Astrocyte (in vitro differentiated cells and primary cell): Measurements from ENCODE around the gene NXNL1. TPM values are rescaled to one million over a fixed set of nuclear protein-coding genes. Genes with fewer than 3 reads are reported as not detected.
"Not testable (repeated sequence)": the region's sequence is repeated elsewhere in the genome, so short reads cannot be mapped to it uniquely, and the experiment has no call there.

Source experiments
- DNase-seq: peaks from one replicate; pipeline ENCODE4 v3.0.0-alpha.2; 2010; ENCODE audit warnings: low read depth
- FAIRE-seq: peaks from 2 replicates; lab custom pipeline; 2011; peaks lifted over from hg19 to GRCh38; lab: Jason Lieb, UNC
- H2AFZ ChIP-seq: 2 replicates; pipeline ENCODE4 v1.6.0; 2012; ENCODE audit warnings: low read depth, low read length, inconsistent platforms
- H3K27ac ChIP-seq: 2 replicates; pipeline ENCODE4 v1.5.1; 2011; ENCODE audit warnings: low read depth, low read length, inconsistent platforms
- H3K27me3 ChIP-seq: 2 replicates; pipeline ENCODE4 v1.6.0; 2011; ENCODE audit warnings: low read length, inconsistent platforms; ENCODE audit not compliant: insufficient read depth
- H3K36me3 ChIP-seq: 2 replicates; pipeline ENCODE4 v1.5.1; 2011; ENCODE audit warnings: low read length, inconsistent platforms; ENCODE audit not compliant: insufficient read depth
- H3K4me1 ChIP-seq: 2 replicates; pipeline ENCODE4 v1.5.1; 2011; ENCODE audit warnings: low read length, inconsistent platforms; ENCODE audit not compliant: insufficient read depth
- H3K4me2 ChIP-seq: 2 replicates; pipeline ENCODE4 v1.6.0; 2012; ENCODE audit warnings: low read length, inconsistent platforms
- H3K4me3 ChIP-seq: 2 replicates; pipeline ENCODE4 v1.5.1; 2011; ENCODE audit warnings: low read depth, mild to moderate bottlenecking, low read length, inconsistent platforms; ENCODE audit not compliant: insufficient read depth
- H3K79me2 ChIP-seq: 2 replicates; pipeline ENCODE4 v1.6.0; 2012; ENCODE audit warnings: mild to moderate bottlenecking, low read length, inconsistent platforms; ENCODE audit not compliant: insufficient read depth
- H3K9ac ChIP-seq: 2 replicates; pipeline ENCODE4 v1.6.0; 2012; ENCODE audit warnings: mild to moderate bottlenecking, low read length, inconsistent platforms
- H3K9me3 ChIP-seq: 2 replicates; pipeline ENCODE4 v1.5.1; 2012; ENCODE audit warnings: low read depth, mild to moderate bottlenecking, low read length, inconsistent platforms; ENCODE audit not compliant: insufficient read depth
- H4K20me1 ChIP-seq: 2 replicates; pipeline ENCODE4 v1.6.0; 2012; ENCODE audit warnings: low read length, inconsistent platforms; ENCODE audit not compliant: insufficient read depth
- H3K27ac Mint-ChIP-seq: one replicate; pipeline ENCODE4 v1.8.0; 2021; ENCODE audit warnings: mild to moderate bottlenecking, mixed read lengths; ENCODE audit not compliant: unreplicated experiment
- H3K27me3 Mint-ChIP-seq: one replicate; pipeline ENCODE4 v1.8.0; 2021; ENCODE audit warnings: low read depth, mixed read lengths; ENCODE audit not compliant: unreplicated experiment
- H3K36me3 Mint-ChIP-seq: one replicate; pipeline ENCODE4 v1.8.0; 2021; ENCODE audit warnings: low read depth, mixed read lengths; ENCODE audit not compliant: unreplicated experiment
- H3K4me1 Mint-ChIP-seq: one replicate; pipeline ENCODE4 v1.8.0; 2021; ENCODE audit warnings: low read depth, mixed read lengths; ENCODE audit not compliant: unreplicated experiment
- H3K4me3 Mint-ChIP-seq: one replicate; pipeline ENCODE4 v1.8.0; 2021; ENCODE audit warnings: mild to moderate bottlenecking, moderate library complexity, mixed read lengths; ENCODE audit not compliant: unreplicated experiment
- H3K9me3 Mint-ChIP-seq: one replicate; pipeline ENCODE4 v1.8.0; 2021; ENCODE audit warnings: mild to moderate bottlenecking, mixed read lengths; ENCODE audit not compliant: unreplicated experiment
- CTCF ChIP-seq: IDR thresholded peaks from 2 replicates; pipeline ENCODE4 v1.5.1; 2011; ENCODE audit warnings: low read depth, mild to moderate bottlenecking, inconsistent platforms, low read length, moderate library complexity; ENCODE audit not compliant: insufficient read depth
- EZH2 ChIP-seq: IDR thresholded peaks from 2 replicates; pipeline ENCODE4 v1.6.1; 2012; ENCODE audit warnings: mild to moderate bottlenecking, low read length, inconsistent platforms; ENCODE audit not compliant: insufficient read depth
- total RNA-seq: library from RNA; stranded (reverse); gene quantifications from 2 replicates; pipeline ENCODE4 v1.2.1, GENCODE V29; 2021

The NXNL1 gene
- total RNA-seq, 1 donor from 2014 or later = not detected

- peaks cover 26% of the 10 kb centered on the region for H3K79me2 ChIP-seq
- FAIRE-seq (peak; percentile 73), DNase-seq (peak; percentile 61)
- H3K27ac ChIP-seq = peak overlapping the region; percentile 14
- Mint-ChIP-seq H3K27me3 (no peaks in the 10 kb centered on the region), H3K4me3 (no peak overlapping the region), H3K27ac (no peak overlapping the region), H3K36me3 (peaks cover 10% of the 10 kb centered on the region), H3K9me3 (no peaks in the 10 kb centered on the region), H3K4me1 (peaks cover 22% of the 10 kb centered on the region)
- H4K20me1 ChIP-seq = peaks cover 10% of the 10 kb centered on the region
- peak overlapping the region; percentile 61 for H2AFZ ChIP-seq
- H3K9me3 ChIP-seq = no peaks in the 10 kb centered on the region
- peaks cover 35% of the 10 kb centered on the region for H3K4me1 ChIP-seq
- H3K27me3 ChIP-seq = no peaks in the 10 kb centered on the region
- TF ChIP-seq CTCF (no peak), EZH2 (no peak)
- H3K36me3 ChIP-seq = no peaks in the 10 kb centered on the region
- peak overlapping the region; percentile 68 for H3K4me2 ChIP-seq
- H3K4me3 ChIP-seq = no peak overlapping the region
- H3K9ac ChIP-seq = peak overlapping the region; percentile 48
Observed at GRCh38 chr19:17475541-17476115, 14.9 kb upstream of the NXNL1 start.

GRCh38 chr19:17475011-17475540 is 14.3 kb upstream of the NXNL1 start:
- H3K4me3 Mint-ChIP-seq, H2AFZ ChIP-seq, H3K27me3 ChIP-seq, H3K27ac Mint-ChIP-seq, H3K36me3 Mint-ChIP-seq, H3K9me3 Mint-ChIP-seq, FAIRE-seq, DNase-seq, H3K4me3 ChIP-seq, H3K27ac ChIP-seq, H3K27me3 Mint-ChIP-seq, H3K9me3 ChIP-seq, H4K20me1 ChIP-seq, H3K36me3 ChIP-seq: not testable (repeated sequence)
- H3K9ac ChIP-seq = peak overlapping the region; percentile 48
- H3K4me1 Mint-ChIP-seq = peaks cover 22% of the 10 kb centered on the region
- H3K79me2 ChIP-seq = peaks cover 24% of the 10 kb centered on the region
- H3K4me1 ChIP-seq = peaks cover 35% of the 10 kb centered on the region
- peak overlapping the region; percentile 68 for H3K4me2 ChIP-seq

GRCh38 chr19:17473041-17473440 is 12.3 kb upstream of the NXNL1 start:
- peaks cover 10% of the 10 kb centered on the region for H4K20me1 ChIP-seq
- no peak overlapping the region for H3K4me3 ChIP-seq
- H3K4me2 ChIP-seq = peak overlapping the region; percentile 7
- FAIRE-seq (peak; percentile 49), DNase-seq (peak; percentile 83)
- Mint-ChIP-seq H3K4me1 (peaks cover 16% of the 10 kb centered on the region), H3K27me3 (no peaks in the 10 kb centered on the region), H3K9me3 (no peaks in the 10 kb centered on the region), H3K4me3 (peak overlapping the region; percentile 75), H3K27ac (peak overlapping the region; percentile 69), H3K36me3 (peaks cover 10% of the 10 kb centered on the region)
- peaks cover 24% of the 10 kb centered on the region for H3K79me2 ChIP-seq
- H3K27ac ChIP-seq = no peak overlapping the region
- H3K4me1 ChIP-seq = peaks cover 34% of the 10 kb centered on the region
- H2AFZ ChIP-seq = no peak overlapping the region
- H3K36me3 ChIP-seq = no peaks in the 10 kb centered on the region
- TF ChIP-seq CTCF = no peak
- no peak for TF ChIP-seq EZH2
- no peak overlapping the region for H3K9ac ChIP-seq
- H3K27me3 ChIP-seq = no peaks in the 10 kb centered on the region
- no peaks in the 10 kb centered on the region for H3K9me3 ChIP-seq
